Upper lobe of right lung (tissue), 1 donor: ENCODE measurements around the gene LTBP2. TPM values are rescaled to one million over a fixed set of nuclear protein-coding genes. Genes with fewer than 3 reads are reported as not detected.
A peak's percentile ranks its signal among the peaks of the same experiment; 100 is the strongest.

Source experiments
- ATAC-seq: fragments of 200-7000 bp; cut with Tn5 transposase; one replicate; pipeline ENCODE4 v1.9.1; 2020; ENCODE audit warnings: mild to moderate bottlenecking, moderate library complexity
- DNase-seq: peaks from one replicate; pipeline ENCODE4 v3.0.0-alpha.2; 2020
- H3K27ac ChIP-seq: fragments of 200-600 bp; one replicate; pipeline ENCODE4 v1.8.0; 2022
- H3K27me3 ChIP-seq: fragments of 200-600 bp; one replicate; pipeline ENCODE4 v1.8.0; 2022; ENCODE audit warnings: mild to moderate bottlenecking
- H3K36me3 ChIP-seq: fragments of 200-600 bp; one replicate; pipeline ENCODE4 v1.8.0; 2022
- H3K4me1 ChIP-seq: fragments of 200-600 bp; one replicate; pipeline ENCODE4 v1.8.0; 2022
- H3K4me3 ChIP-seq: fragments of 200-600 bp; one replicate; pipeline ENCODE4 v1.8.0; 2022; ENCODE audit warnings: mild to moderate bottlenecking
- H3K9me3 ChIP-seq: fragments of 200-600 bp; one replicate; pipeline ENCODE4 v1.8.0; 2022
- intact Hi-C: fragments of 100-400 bp; cut with DNase I; formaldehyde crosslinking; loops from one replicate; pipeline ENCODE4 v1.11.0; 2022
- total RNA-seq: library from RNA; stranded (reverse); fragmentation: NEBNext Ultra II Directional; extraction: Animal tissue kit (Norgen Biotek cat#: 25700); gene quantifications from one replicate; pipeline ENCODE4 v1.2.1, GENCODE V29; 2021
- TF ChIP-seq, protein P1 (sequence below): fragments of 200-600 bp; IDR thresholded peaks from one replicate; pipeline ENCODE4 v1.8.0; 2022; ENCODE audit warnings: antibody characterized with exemption
- donor health status: DM: no; HTN: yes; CAD: no; lungs with severe emphysema.

The LTBP2 gene
- total RNA-seq, 1 donor from 2014 or later, result 117 TPM

DNA sequence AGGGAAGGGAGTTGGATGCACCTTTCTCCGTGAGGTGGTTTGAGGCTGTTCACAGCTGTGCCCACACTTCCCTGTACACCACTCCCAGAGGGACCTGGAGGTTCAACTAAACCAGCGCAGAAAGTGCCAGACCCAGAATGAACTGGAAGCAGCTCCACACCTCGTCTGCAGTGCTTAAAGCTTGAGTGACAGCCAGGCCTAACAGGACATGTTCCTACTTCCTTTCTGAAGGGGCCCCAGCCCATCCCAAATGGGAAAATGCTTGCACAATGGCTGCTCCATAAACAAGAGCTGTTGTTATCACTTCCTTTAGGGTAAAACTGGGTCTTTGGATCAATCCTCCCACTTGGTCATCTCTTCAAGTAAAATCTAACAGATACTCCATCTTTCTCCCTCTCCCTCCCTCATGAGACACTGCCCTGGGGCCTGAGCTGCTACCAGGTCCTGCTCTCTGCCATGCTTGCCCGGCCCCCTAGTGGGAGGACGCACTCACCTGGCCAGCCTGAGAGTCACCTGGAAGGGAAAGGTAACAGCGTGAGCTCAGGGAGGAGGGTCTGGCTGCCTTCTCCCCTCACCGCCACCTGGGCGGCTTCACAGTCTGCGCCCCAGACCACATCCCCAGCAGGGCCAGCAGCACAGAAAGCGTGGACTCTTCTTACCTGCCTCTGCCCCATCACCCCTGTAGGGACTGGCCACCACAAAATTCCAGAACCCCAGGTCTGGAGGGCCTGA, 85.0 kb downstream of the LTBP2 start:
- TF ChIP-seq, protein P1, sequence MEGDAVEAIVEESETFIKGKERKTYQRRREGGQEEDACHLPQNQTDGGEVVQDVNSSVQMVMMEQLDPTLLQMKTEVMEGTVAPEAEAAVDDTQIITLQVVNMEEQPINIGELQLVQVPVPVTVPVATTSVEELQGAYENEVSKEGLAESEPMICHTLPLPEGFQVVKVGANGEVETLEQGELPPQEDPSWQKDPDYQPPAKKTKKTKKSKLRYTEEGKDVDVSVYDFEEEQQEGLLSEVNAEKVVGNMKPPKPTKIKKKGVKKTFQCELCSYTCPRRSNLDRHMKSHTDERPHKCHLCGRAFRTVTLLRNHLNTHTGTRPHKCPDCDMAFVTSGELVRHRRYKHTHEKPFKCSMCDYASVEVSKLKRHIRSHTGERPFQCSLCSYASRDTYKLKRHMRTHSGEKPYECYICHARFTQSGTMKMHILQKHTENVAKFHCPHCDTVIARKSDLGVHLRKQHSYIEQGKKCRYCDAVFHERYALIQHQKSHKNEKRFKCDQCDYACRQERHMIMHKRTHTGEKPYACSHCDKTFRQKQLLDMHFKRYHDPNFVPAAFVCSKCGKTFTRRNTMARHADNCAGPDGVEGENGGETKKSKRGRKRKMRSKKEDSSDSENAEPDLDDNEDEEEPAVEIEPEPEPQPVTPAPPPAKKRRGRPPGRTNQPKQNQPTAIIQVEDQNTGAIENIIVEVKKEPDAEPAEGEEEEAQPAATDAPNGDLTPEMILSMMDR, result no peak
- Histone ChIP-seq H3K27ac (no peak overlapping the region), H3K4me1 (peaks cover 10% of the 10 kb centered on the region), H3K9me3 (no peaks in the 10 kb centered on the region), H3K27me3 (no peaks in the 10 kb centered on the region), H3K36me3 (no peaks in the 10 kb centered on the region), H3K4me3 (no peak overlapping the region)
- intact Hi-C loops, result no loop called here
- ATAC-seq (no peak), DNase-seq (no peak)

DNA sequence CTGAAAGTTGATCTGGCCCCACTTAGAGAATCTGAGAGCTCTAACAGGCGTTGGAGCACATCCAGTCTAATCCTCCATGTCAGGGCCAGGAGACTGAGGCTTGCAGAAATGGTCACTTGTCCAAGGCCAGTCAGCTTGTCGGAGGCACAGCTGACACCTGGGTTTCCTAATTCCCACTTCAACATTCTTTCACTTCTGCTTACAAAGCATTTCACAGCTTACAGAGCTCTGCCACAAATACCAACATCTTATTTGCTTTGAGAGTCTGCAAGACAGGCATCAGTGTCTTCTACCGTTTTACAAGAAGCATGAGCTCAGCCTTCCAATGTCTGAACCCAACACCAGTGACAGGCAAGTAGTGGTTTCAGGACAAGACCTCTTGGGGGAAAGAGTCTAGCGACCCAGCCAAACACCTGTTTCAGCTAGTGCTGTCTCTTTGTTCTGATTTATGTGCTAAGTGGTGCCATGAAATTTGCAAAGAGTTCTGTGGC, 86.6 kb downstream of the LTBP2 start:
- Histone ChIP-seq H3K9me3 (no peaks in the 10 kb centered on the region), H3K36me3 (no peaks in the 10 kb centered on the region), H3K27me3 (no peaks in the 10 kb centered on the region), H3K4me3 (no peak overlapping the region), H3K27ac (no peak overlapping the region), H3K4me1 (peaks cover 10% of the 10 kb centered on the region)
- peak; percentile 3 for ATAC-seq
- DNase-seq, result no peak
- TF ChIP-seq, protein P1, result no peak
- intact Hi-C loops, result no loop called here

DNA sequence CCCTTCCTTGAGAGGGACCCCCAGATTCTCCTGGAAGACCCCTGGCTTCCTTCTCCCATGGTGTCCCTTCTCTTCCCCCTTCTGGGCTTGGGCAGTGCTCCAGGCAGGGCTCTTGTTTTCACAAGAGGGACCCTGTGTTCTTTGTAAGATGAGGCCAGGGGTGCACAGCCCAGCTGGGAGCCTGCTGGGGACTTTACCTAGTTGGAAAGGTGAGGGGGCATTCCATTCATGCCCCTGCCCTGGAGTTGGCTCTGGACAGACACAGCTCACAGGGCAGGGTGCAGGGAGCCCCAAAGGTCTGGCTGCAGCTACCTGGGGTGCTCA, 87.3 kb downstream of the LTBP2 start:
- H3K27ac ChIP-seq, result peak overlapping the region; percentile 17
- ATAC-seq (no peak), DNase-seq (no peak)
- H3K4me3 ChIP-seq, result no peak overlapping the region
- intact Hi-C loops, result no loop called here
- H3K4me1 ChIP-seq, result peaks cover 10% of the 10 kb centered on the region
- no peaks in the 10 kb centered on the region for H3K9me3 ChIP-seq
- H3K27me3 ChIP-seq, result no peaks in the 10 kb centered on the region
- H3K36me3 ChIP-seq, result no peaks in the 10 kb centered on the region
- TF ChIP-seq, protein P1, result no peak

DNA sequence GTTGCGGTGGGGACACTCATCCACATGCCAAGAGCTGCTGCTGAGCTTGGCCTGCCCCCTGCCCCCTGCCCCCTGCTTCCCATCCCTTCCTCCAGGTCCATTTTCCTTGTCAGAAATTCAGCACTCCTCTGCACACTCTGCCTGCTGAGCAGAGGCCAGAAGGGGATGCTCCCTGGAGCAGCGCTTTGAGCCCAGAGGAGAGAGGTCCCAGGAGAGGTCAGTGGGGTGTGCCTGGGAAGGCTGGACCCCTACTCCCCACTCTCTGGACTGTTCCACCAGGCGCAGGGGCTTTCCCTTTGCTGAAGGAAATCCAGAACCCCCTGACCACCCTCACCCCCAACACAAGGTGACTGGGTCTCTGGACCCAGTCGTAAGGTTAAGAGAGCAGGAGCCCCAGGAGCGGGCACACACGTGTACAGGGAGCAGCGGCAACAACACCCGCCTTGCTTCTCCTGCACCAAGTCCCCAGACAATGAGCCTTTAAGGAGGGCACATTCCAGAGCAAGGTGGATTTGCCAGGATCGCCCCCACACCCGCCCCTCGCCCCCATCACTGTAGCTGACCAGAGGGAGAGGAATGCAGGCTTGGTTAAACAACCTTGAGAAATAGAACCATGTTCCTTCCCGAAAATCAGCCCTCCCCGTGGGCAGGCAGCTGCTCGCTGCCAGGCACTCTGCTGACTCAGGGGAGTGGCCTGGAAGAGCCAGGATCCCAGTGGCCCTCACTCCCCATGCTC, 87.8 kb downstream of the LTBP2 start:
- ATAC-seq, result peak; percentile 24
- DNase-seq, result no peak
- Histone ChIP-seq H3K4me1 (peaks cover 10% of the 10 kb centered on the region), H3K9me3 (no peaks in the 10 kb centered on the region), H3K36me3 (no peaks in the 10 kb centered on the region), H3K27me3 (no peaks in the 10 kb centered on the region), H3K4me3 (no peak overlapping the region), H3K27ac (peak overlapping the region; percentile 17)
- TF ChIP-seq, protein P1, result no peak
- intact Hi-C loops, result no loop called here

DNA sequence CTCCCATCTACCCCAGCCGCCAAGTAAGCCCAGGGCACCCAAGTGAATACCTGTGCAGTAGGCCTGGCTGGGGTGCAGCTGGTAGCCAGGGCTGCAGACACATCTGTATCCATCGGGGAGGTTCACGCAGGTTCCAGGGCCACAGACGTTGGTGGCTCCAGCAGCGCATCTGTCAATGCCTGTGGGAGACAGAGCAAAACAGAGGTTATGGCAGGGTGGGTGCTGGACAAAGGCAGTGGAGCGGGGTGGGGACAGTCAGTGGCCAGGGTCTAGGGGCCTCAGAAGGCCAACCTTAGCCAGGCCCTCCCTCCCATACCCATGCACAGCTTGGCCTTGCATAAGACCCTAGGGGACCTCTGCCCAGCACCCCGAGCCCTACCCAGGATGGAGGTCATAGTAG, 89.3 kb downstream of the LTBP2 start:
- DNase-seq, result no peak
- no peak for ATAC-seq
- no peaks in the 10 kb centered on the region for H3K27me3 ChIP-seq
- no peak overlapping the region for H3K27ac ChIP-seq
- intact Hi-C loops, result no loop called here
- peaks cover 10% of the 10 kb centered on the region for H3K4me1 ChIP-seq
- TF ChIP-seq, protein P1, result no peak
- no peak overlapping the region for H3K4me3 ChIP-seq
- no peaks in the 10 kb centered on the region for H3K36me3 ChIP-seq
- no peaks in the 10 kb centered on the region for H3K9me3 ChIP-seq
